ENCODE results near the gene SHROOM3.

SHROOM3 gene

DNA sequence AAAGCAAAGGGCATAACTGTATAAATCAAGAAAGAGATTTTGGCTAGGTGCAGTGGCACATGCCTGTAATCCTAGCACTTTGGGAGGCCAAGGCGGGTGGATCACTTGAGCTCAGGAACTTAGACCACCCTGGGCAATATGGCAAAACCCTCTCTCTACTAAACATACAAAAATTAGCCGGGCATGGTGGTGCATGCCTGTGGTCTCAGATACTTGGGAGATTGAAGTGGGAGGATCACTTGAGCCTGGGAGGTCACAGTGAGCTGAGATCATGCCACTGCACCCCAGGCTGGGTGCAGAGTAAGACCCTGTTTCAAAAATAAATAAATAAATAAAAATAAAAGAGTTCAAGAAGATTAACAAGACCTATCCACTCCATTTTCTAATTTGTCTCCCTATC lies 235.6 kb downstream of the SHROOM3 start:
- no peak for DNase-seq

DNA sequence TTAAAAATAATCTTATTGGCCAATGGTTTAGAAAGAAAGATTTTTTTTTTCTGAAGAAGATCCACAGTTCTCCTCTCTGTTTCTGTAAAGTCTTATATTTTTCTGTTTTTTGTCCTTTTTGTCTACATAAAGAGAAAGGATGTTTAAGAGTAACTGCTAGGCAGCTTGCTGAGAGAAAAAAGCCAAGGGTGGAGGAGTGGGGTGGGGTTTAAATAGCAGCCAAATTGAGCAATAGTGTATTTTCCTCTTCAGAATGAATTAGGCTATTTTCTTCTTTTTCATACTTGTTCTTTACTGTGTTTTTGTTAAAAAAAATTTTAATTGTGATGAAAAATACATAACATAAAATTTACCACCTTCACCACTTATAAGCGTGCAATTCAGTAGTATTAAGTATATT lies 238.3 kb downstream of the SHROOM3 start:
- no peak for DNase-seq

DNA sequence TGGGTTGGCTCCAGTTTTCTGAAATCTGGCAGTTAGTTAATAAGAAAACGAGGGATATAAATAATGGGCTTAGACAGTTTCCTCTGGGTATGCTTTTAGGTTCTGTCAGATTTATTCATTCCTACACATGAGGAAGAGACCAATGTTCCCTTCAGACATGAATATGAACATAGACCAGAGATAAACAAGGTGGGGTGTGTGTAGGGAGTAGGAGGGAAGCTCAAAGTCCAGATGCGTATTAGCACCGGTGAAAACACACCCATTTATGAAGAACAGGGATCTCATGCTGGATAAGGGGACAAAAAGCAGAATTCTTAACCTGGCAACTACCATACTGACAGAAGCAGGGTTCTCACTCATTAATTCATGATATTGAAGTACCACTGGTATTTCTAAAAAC lies 240.0 kb downstream of the SHROOM3 start:
- DNase-seq = no peak

DNA sequence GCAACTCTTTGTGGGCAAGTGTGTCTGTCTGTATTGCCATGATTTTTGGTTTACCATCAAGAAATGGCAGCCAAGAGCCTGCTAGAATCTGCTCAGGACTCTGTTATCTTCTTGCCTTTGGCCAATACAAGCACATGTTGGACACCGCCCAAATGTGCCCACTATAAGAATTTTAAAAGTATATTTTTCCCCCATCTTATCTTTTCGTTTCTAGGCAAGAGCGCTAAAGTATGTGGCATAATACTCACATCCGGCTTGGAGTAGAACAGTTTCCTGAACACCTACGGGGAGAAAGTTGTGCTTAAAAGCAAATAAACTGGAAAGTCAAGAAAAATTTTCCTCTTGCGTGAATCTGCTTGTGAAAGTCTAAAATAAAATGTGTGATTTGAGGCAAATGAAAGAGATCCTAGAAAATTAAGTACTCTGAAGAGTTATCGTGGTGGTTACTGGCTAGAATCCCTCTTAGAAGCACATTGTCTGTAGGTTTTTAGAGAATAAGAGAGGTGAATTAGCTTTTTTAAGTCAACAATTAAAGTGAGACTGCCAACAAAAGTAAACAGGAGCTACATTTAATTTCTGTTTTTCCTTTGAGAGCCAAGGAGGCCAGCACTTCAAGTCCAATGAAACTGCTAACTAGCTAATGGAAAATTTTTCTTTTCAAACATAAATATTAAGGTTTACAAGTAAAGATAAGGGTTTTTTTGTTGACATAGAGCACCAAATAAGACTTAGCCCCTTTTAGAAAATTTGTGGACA lies 242.7 kb downstream of the SHROOM3 start:
- DNase-seq = no peak

DNA sequence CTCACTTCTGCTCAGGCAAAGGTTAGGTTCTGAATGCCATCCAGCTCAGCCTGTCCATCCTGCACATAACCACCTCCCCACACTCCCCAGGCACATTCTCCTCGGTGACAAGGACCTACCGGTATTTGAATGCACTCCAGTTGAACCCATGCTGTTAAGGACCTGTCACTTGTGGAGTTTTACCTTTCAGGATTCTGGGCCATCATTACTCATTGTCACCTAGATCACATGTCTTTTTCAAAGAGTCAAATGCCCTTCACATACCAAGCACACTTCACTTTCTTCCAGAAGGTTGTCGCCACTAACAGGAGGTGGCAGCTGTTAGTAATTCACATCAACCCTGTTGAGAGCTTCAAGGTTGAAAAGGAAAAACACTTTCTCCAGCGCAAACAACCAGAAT lies 244.7 kb downstream of the SHROOM3 start:
- no peak for DNase-seq

DNA sequence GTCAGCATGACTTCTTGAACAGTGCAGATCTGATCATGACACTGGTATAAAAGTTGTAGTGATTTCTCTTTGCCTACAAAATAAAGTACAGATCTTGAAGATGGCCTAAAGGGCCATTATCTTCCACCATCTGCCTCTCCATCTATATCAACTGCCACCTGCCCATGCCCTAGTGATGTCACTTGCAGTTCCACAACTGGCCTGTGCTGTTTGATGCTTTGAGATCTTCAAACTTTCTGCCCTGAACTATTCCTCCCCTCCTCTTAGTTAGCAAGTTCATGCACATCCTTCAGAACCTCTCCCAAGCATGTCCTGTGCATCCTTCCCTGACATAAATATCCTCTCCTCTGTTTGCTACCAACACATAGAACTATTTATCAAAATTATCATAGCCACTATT lies 245.9 kb downstream of the SHROOM3 start:
- DNase-seq = no peak

DNA sequence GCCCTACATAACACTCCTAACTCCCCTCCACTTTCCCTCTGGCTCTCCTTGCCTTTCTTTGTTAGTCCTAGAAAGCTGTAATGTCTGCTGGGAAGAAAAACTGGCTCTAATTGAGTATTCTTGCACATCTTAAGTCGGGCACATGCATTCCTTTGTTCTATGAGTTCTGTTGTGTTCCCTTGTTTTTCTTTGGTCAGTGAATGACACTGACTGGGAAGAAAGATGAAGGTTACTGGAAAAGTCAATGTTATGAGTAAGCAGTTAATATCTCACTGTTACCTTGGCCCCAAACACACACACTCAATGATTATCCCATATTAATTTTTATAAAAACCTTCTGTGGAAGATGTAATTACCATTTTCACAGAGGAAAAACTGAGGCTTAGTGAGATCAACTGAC lies 247.0 kb downstream of the SHROOM3 start:
- DNase-seq = no peak

DNA sequence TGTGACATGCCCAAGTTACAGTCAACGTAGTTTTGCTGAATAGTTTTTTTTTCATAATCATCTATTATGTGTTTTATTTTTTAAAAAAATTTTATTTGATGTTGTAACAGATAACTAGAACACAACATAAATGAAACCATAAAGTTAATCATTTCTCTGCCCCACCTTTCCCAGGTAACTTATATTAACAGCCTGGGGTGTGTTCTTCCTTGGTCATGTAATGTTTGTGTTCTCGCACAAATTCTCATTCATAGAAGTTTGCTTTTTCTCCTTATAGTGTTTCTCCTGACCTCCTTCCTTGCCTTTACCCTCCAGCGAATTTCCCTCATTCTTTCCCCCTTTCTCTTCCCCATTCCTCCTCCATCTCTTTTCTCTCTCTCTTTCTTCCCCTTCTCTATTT lies 248.1 kb downstream of the SHROOM3 start:
- DNase-seq = no peak

DNA sequence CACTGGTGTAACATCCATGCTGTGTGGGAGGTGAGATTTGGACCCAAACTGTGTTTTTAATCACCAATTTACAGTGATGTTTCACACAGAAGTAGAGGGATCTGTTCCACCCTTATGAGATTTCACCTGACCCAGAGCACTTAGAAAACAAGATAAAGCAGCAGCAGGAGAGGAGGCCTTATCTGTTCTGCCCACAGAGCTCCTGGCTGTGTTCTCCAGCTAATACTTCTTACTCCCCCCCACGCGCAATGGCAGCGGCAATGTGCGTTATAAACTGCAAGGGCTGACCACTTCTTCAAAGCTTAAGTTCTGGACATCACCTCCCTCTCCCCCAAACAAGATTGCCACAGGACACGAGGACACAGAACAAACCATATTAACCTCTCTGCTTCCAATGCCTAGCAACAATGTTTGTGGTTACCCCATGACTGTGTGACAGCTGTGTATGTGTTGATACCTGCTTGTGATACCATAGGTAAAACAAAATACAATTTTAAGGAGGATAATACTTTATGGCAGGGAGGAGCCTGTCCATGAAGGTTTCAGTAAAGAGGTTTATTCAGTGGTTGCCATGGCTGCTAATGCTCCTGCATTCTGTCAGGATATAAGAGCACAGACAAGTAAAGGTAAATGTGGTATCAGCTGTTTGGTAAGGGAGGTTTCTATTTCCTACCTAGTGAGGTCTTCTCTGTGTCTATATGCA lies 252.9 kb downstream of the SHROOM3 start:
- no peak for DNase-seq

DNA sequence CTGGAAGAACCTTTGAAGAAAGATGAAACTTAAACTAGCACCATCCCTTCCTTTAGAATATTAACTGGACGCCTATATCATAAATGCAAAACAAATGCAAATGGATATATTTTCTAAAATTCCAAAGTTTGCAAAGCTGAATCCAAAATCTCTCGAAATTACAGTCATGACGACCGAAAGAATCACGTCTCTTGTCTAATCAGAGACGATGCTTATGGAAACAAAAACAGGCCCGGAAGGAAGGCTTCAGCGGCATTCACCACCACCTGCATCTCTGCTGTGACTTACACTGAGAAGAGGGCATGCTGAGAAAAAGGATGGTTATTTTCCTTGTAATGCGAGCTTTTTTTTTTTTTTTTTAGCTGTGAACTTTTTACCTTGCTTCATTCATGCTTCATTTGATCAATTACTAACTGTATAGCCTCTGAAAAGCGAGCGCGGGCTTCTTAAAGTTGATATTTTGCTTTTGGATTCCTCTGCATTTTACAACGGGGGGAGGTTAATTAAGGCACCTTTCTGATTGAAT lies 253.7 kb downstream of the SHROOM3 start:
- DNase-seq = no peak

DNA sequence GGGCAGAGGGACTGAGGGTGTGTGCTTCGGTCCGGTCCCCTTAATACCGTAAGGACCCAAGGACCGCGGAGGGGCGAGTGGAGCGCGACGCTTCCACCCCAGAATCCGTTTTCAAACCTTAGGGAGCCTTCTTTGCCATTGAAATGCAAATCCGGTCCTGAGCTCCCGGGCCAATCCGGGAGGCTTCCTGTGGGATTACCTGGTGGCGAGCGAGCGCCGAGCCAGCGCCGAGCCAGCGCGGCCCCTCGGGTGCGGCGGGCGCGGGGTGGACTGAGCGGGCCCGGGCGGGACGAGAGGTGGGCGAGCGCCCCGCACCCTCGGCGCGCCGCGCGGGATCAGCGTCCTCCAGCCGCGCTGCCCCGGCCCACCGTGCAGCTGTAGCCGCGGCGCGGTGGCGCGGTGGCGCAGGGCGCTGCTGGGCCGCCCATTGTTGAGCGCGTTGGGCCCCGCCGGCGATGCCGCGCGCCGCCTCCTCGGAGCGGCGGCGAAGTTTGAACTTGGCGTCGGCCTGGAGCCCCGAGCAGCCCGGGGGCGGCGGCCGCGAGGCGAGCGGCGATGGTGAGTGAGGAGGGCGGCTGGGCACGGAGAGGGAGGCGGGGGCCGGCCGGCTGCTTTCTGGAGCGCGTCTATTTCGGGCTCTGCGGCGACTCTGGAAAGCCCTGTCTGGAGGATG lies 254.3 kb downstream of the SHROOM3 start:
- peak; percentile 19 for DNase-seq

DNA sequence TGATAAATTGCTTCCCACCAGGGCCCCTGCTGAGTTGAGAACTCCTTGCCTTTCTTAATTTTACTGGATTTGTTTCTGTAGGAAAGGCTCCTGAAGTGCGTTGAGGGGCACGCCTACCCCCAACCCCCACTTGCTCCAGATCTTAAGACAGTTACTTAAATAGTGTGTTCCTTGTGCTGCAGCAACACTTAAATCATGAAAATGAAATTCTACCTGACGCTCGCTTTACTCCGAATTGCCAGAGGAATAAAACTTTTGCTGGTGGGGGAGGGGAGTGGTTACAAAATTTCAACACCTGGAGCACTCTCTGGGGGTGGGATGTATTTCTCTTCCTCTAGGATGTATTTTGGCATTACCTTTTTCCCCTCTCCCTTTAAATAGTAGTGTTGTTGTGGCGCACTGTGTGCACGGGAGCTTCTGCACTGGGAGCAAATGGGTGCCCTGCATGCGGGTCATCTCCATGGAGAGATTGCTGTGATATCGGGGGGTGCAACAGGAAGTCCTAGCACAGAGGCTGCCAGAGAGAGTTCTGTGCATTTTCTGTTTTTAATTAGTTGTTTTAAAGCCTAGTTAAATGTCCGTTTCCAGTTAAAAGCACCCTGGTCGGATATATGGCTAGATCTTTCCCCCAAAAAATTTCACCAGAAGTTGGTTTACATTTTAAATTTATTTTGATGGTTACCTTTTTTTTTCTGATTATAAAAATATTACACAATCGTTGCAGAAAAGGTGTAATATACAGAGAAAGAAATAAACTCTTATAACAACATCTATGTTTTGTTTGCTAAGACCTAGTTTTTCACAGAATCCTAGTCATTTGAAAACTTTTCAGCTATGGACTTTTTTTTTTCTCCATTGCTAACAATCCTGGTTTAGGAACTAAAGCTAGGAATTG lies 255.2 kb downstream of the SHROOM3 start:
- no peak for DNase-seq

DNA sequence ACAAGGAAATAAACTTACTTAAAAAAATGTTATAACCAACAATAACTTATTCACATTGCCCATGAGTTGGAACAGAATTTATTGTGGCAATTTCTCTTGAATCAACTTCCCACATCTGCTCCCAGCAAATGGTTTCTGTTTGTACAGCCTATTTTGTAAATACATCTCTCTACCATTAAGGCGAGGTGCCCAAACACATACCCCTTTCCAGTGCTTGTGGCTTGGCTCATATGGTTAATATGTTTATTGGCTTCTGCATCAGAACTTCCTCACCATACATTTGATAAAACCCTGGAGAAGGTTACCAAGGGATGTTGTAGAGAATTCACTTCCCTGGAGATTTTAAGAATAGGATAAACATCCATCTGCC lies 255.9 kb downstream of the SHROOM3 start:
- no peak for DNase-seq

DNA sequence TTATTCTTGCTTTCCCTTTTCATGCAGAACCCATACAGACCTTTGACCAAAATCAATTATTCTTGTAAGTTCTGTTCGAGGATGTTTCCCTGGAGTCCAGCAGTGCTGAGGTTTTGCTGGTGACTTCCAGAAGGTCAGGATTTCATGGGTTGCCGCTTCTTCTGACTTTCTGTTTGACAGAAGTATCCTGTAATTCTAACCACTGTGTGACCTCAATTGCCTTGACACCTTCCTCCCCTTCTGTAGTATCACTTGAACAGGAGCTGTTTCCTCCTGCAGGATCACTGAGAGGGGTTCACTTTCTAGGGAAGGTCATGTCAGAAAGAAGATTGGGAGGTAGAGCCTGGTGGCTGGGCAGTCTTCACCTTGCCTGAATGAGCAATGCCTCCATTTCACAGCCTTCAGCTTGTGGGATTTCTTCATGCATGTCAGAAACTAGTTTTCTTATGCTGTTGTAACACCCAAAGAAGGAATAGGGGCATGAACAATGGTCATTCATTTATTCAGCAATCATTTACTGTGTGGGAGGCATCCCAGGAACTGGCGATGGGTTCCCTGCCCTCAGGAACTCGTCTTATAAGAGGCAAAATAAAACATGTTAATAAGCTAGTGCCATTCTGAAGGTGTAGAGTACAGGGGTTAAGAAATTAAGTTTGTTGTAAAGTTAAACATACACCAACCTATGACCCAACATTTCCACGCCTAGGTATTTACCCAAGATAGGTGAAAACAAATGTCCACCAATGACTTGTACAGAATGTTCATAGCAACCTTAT lies 257.0 kb downstream of the SHROOM3 start:
- no peak for DNase-seq

DNA sequence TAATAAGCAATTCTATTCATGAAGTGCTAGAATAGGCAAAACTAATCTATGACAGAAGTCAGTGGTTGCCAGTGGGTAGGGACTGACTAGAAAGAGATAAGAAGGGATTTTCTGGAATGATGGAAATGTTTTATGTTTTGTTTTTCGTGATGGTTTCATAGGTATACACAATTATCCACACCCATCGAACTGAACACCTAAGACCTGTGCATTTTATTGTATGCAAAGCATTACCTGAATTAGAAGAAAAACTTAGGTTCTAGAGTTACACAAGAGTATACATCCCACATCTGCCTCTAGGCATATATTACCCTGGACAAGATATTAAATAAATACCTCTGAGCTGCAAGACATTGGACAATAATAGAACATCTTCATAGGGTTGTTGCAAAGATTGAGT lies 257.7 kb downstream of the SHROOM3 start:
- no peak for DNase-seq

DNA sequence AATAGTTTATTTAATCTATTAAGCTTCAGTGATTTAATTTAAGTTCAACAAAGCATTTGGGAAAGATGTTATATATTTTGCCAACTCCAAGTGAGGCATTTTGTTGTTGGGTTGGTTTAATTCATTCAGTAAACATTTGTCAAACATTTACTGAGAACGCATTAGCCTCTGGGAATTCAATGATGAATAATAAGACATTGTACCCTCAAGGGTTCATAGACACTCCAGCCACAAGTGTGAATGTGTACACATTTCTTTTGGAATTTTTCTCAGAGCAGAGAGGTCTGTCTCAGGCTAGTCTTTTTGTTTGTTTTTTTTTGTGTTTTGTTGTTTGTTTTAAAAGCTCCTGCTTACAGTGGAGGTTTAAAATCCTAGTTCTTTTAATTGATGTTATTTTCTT lies 259.0 kb downstream of the SHROOM3 start:
- no peak for DNase-seq

DNA sequence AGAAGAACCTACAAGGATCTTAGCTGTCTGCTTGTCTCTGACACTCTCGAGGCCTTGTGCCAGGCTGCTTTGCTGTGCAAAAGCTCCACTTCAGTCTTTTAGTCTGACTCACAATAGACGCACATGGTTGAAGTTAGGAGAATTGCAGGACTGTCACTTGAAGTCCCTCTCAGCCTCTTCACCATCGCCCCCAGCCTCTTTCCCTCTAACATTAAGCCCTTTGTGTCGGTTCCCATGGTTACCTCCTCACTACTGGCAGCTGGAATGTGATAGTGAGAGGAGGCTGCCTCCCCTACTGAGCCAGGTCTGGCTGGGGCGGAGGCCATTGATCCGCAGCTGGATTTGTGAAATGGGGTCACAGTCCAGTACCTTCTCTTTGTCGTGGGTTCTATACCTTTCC lies 261.1 kb downstream of the SHROOM3 start:
- DNase-seq = no peak

DNA sequence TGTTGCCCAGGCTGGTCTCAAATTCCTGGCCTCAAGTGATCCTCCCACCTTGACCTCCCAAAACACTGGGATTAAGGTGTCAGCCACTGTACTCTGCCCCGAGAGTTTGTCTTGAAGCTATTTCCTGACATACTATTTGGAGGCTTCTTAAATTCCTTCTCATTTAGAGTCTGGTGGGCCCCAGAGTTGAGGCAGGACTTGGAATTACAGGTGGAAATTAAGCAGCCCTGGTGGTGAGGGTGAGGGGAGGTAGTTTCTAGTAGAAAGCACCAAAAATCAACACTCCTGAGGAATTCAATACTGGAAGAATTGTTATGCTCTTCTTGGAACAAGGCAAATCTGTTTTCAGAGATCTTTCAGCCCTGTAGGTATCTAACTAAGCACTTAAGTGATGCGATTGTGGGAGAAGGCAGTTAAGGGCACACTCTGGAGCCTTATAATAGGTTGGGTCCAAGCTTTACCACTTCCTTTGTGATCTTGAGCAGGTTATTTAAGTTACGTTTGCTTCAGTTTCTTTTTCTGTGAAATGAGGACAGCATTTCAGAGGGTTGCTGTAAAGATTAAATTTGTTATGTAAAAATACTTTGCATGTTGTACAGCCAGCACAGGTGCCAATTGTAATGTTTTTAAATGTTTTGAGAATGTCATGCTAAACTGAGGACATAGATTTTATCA lies 262.2 kb downstream of the SHROOM3 start:
- no peak for DNase-seq

DNA sequence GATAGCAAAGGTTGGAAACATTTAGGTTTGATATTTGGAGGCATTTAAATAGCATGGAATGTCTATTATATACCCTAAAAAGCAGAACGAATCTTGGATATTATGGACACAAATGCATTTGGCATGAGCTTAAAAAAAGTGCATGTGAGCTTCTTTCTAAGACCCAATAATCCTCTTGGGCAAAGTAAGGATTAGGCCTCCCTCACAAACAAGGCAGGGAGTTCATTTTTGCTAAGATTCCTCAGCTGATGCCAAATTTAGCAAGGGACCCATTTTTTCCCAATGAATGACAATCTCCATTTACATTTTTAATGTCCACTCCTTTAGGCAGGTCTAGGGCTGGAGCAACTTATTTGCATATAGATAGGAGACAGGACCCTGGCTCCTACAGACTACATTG lies 263.1 kb downstream of the SHROOM3 start:
- DNase-seq = no peak

DNA sequence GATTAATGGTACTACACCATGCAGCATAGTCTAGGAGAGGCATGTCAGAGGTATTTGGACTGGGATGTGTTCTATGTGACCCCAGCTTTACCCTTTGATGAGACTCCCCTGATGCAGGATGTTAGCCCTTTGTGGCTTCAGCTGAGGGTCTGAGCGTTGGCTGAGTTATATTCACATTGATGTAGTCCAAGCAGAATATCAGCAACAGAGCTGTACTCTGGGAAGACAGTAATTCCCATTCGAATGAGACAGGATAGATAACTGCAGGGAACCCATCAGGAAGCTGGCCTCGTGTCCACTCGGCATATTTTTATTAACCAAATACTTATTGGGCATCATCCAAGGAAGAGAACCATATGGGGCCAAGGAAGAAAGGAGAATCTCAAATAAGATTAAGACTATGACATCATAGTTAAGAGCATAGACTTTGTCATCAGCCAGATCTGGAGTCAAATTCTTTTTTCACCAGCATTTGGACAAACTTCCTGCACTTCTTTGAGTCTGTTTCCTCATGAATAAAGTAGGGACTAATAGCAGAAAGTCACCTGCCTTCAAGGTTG lies 264.8 kb downstream of the SHROOM3 start:
- DNase-seq = no peak

DNA sequence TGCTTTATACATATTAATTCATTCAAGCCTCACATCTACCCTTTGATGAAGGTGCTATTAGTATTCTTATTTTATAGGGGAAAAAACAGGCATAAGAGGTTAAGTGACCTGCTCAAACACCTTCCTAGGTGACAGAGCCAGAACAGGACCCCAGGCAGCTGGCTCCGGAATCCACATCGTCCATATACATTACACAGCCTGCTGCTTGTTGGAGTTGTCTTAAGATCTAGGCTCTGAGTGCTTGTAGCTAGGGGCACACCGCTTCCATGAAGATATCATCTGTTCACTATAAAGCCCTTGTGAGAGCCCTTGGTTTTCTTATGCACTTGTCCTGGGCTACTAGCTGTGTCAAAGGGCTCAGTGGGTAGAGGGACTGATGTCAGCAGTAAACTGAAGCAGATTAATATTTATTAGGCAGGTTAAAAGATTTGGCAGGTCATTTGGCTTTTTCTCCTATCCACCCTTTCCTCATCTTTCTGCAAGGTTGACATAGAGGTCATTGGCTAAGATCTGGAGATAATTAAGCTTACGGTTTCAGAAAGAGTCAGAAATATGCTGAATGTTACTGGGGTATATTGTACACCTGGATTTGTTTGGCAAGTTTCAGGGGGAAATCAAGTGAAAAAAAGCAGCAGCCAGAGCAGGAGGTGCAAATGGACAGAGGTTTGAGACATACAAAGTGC lies 267.6 kb downstream of the SHROOM3 start:
- no peak for DNase-seq

All from activated naive CD4-positive, alpha-beta T cell treated with anti-CD3 and anti-CD28 coated beads, Interleukin-2, amount 50 U/mL, for 16 hours (primary cell).